ENCODE results near the gene THAP10.

- TF ChIP-seq, protein P1, sequence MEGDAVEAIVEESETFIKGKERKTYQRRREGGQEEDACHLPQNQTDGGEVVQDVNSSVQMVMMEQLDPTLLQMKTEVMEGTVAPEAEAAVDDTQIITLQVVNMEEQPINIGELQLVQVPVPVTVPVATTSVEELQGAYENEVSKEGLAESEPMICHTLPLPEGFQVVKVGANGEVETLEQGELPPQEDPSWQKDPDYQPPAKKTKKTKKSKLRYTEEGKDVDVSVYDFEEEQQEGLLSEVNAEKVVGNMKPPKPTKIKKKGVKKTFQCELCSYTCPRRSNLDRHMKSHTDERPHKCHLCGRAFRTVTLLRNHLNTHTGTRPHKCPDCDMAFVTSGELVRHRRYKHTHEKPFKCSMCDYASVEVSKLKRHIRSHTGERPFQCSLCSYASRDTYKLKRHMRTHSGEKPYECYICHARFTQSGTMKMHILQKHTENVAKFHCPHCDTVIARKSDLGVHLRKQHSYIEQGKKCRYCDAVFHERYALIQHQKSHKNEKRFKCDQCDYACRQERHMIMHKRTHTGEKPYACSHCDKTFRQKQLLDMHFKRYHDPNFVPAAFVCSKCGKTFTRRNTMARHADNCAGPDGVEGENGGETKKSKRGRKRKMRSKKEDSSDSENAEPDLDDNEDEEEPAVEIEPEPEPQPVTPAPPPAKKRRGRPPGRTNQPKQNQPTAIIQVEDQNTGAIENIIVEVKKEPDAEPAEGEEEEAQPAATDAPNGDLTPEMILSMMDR (conservative IDR thresholded peaks at IDR 0.05; ENCODE audit: low read depth, low read length), result no peak
- TF ChIP-seq EZH2 (IDR thresholded peaks at IDR 0.05; ENCODE audit: borderline replicate concordance, low read depth, low read length, poor library complexity, severe bottlenecking), result no peak
These were observed 56.8 kb downstream of the THAP10 start for GRCh38 chr15:70835415-70835814.

Measured in A673 (cell line).